GM21825 (cell line): ENCODE data around the gene THSD7B.

Experiments
- ATAC-seq: cut with Tn5 transposase; IDR thresholded peaks from one replicate; pipeline ENCODE4 v1.9.1; 2021; ENCODE audit warnings: mild to moderate bottlenecking, moderate library complexity; ENCODE audit not compliant: unreplicated experiment

Gene THSD7B

DNA sequence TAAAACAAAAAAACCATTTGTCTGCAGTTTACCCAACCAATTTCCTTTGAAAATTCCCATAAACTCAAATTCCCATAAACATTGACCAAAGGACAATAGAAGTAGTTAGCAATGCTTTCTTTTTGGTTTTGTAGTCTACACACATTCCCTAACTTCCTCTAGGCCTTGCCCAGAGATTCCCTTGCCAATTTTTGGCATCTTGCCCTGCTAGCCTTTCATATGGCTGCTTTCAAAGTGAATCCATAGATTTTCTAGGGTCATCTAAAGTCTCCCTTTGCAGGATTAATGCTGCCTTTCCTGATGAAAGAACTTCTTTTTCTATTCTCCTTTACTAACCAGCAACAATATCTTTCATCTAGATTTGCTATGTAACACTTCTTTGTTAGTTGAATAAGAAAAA is 33.4 kb downstream of the THSD7B start:
- no peak for ATAC-seq

- ATAC-seq = no peak
Observed at GRCh38 chr2:136801661-136802060, 36.3 kb downstream of the THSD7B start.

GRCh38 chr2:136809998-136810397 is 44.7 kb downstream of the THSD7B start:
- no peak for ATAC-seq

DNA sequence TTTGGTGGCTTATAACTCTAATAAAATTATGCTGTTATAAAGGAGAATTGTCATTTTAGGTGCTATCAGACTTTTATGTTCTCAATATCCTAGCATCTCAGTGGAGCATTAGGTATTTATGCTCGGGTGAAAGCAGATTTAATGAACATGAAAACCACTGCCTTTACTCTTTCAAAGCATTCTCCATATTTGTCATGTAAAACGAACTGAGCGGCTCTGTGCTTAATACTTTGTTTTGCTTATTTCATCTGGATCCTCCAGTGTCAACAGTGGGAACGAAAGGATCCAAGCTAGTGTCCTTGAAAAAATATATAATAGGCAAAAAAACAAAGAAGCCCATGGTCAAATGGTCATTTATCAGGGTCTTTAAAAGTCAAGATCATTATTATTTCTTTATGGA is 53.5 kb downstream of the THSD7B start:
- ATAC-seq = no peak

DNA sequence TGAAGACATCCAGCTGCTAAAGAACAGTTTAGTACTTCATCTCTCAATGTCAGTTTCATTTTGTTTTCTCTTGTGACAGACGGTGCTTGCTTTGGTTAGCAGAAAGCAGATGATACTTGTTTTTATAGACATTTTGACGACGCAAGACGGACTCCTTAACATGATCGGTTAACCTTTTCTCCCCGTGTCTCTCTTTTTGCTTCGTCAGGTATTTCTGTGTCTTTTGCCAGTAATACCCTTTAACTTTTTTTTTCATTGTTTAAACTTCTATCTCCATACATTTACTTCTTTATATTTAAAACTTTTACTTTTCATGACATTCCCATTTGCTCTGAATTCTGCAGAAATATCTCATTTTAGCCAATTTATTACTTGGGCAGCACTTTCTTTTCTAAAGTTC is 57.9 kb downstream of the THSD7B start:
- no peak for ATAC-seq

- ATAC-seq = no peak
Observed at GRCh38 chr2:136828162-136828561, 62.8 kb downstream of the THSD7B start.

- ATAC-seq = no peak
Observed at GRCh38 chr2:136828774-136829173, 63.4 kb downstream of the THSD7B start.

DNA sequence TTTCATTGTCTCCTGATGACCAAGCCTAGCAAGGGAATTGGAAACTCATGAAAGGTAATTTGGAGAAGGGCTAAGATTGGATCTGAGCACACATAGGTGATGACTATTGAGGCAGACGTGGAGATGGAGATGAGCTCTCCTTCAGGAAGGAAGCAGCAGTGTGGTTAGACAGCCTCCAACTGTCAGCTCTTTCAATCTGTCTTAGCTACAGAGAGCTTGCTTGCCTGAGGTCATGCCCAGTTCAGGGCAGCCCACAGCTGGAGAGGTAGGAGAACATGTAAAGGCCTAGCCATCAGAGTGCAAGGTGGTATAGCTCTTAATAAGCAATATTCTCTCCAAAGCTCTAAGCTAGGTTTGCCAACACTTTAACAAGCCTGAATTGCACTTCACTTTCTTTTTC is 79.2 kb downstream of the THSD7B start:
- ATAC-seq = no peak

DNA sequence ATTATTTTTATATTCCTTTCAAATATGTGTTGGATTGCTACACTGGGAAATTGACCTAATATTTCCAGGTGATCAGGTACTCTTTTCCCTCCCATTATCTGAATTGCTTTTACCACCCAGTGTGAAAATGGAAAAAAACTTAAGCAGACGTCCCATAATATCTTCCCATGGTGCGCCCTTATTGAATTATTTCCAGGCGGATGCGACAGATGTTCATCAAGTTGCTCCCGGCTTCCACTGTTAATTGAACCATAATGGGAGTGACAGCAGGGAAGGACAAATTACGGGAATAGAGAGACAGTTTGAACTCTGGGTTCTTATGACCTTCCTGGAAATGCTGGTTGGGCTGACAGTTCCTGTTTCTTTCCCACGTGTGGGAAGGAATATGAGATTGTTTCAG is 93.3 kb downstream of the THSD7B start:
- ATAC-seq = no peak

DNA sequence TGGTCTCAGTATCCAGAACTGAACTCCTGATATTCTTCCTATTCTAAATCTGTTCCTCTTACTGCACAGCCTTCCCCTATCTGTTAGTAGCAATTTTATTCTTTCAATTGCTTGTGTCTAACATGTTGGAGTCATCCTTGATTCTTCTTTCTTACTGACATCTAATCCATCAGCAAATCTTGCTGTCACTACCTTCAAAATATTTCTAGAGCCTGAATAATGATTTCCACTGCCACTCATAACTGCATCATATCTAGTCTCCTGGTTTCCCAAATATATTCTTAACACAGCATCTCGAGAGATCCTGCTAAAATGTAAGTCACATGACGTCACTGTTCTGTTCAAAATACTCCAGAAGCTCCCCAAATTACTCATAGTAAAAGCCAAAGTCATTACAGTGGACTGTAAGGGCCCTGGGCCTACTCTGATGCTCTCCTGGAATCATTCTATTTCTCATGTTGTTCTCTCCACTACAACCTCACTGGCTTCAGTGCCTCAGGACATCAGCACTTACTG is 95.2 kb downstream of the THSD7B start:
- ATAC-seq = no peak

DNA sequence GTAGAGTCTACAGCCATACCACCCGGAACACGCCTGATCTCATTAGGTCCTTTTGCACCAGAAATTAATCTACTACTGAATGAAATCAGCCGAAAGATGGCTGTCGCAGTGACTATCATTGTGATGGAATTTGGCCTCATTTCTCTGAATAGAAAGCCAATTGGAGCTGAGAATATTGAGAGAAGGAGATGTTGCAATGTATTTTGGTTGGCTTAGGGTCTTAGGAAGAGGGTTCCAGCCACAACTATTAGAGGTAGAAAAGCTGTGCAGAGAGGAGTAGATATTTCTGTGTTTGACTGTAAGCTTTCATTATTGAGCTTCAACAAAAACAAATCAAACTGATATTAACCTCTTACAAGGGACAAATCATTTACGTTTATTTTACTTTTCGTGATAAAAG is 98.1 kb downstream of the THSD7B start:
- no peak for ATAC-seq

GRCh38 chr2:136863874-136864273 is 98.5 kb downstream of the THSD7B start:
- no peak for ATAC-seq

DNA sequence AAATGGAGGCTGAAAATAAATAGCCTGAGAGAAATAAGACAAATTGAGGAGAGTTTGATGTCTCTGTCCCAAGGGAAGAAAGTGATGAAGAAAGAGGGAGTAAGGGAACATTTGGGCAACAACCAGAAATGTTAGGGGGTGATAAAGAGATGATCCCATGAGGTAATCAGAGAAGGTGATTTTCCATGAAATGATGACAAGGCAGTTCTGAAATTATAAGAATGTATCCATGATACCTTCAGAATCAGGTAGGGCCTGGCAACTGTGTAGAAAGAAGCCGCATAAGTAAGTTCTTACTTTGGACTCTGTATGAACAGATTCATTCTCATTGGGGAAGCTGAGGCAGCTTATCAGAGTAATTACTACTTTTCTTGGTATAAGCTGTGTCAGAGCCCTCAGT is 106.1 kb downstream of the THSD7B start:
- ATAC-seq = no peak

DNA sequence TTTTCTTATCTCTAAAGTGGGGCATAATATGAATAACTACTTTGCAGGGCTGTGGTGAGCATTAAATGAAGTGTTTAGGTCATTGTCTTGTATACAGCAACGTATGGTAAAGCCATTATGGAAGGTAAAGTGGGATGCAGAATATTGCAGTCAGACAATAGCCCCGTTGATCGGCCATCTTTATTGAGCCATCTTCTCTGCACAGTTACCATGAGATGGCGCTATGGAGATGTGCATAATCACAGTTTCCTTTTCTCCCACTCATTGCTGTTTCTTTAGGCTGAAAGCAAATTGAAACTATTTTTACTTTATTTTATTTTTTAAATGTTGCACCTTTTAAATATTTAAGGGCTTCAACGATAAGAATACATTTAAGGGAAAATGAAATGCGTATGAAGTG is 108.9 kb downstream of the THSD7B start:
- no peak for ATAC-seq

GRCh38 chr2:136891100-136891499 is 125.8 kb downstream of the THSD7B start:
- no peak for ATAC-seq

- no peak for ATAC-seq
Observed at GRCh38 chr2:136894007-136894634, 128.8 kb downstream of the THSD7B start.

DNA sequence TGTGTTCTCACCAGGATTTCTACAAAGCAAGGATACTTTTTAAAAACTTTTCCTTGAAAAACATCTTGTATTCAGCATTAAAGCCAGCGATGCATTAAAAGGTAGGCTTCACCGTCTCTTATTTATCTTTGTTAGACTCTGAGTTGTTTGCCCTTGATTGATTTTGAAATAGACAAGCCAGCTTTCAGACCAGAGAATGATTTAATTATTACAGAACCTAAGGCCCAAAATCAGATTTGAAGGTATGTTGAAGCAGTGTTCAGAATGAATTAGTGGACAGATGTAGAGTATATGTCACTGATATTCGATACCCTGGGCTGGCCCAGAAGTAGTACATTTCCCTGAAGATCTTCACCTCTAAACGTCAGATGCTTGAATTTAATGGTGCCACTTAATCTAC is 136.4 kb downstream of the THSD7B start:
- ATAC-seq = no peak

DNA sequence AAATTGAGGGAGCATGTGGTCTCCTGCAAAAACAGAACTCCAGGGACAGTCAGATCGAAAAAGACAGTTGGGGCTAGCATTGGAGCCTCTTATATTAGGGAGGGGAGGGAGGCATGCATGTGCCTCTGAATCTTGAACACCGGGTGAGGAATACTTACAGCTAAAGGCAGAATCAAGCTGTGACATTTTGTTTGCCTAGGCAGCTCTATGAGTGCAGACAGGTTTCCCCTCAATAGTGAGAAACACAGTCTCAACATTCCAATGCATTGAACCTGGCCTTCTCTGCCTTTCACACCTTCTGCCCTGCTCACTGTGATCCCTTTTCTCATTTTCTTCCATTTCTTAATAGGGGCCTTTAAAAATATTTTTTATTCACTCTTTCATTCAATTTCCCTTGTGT is 140.4 kb downstream of the THSD7B start:
- ATAC-seq = no peak

DNA sequence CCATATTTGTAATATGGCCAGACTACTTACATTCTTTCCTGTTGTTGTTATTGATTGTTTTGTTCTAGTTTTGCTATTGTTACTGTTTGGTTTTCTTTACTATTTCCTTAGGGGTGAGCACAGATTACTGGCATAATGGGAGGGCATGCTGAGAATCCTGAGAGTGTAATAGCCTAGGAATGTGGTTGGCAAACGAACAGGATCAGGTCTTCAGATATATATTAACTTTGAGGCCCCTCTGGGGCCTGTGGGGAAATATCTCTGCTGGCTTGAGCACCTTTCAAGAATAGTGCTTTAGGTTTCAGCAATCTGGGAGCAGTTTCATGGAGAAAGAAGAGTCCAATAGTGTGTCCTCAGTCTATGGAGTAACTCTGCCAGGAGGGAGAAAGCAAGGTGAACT is 144.4 kb downstream of the THSD7B start:
- ATAC-seq = no peak

- no peak for ATAC-seq
Observed at GRCh38 chr2:136916131-136916530, 150.8 kb downstream of the THSD7B start.

- no peak for ATAC-seq
Observed at GRCh38 chr2:136917411-136917881, 152.1 kb downstream of the THSD7B start.

GRCh38 chr2:136919682-136920081 is 154.3 kb downstream of the THSD7B start:
- no peak for ATAC-seq

- no peak for ATAC-seq
Observed at GRCh38 chr2:136920652-136921333, 155.4 kb downstream of the THSD7B start.
